ENCODE results near the gene AUTS2.

The AUTS2 gene

GRCh38 chr7:70313687-70314086, 715.4 kb downstream of the AUTS2 start:
- Histone ChIP-seq H3K4me3 (ENCODE audit: low read depth, low read length) (no peak overlapping the region), H3K36me3 (no peaks in the 10 kb centered on the region), H3K27ac (no peak overlapping the region), H3K9me3 (ENCODE audit: severe bottlenecking) (no peaks in the 10 kb centered on the region), H3K27me3 (ENCODE audit: insufficient read depth, low read depth, severe bottlenecking) (no peaks in the 10 kb centered on the region)
- TF ChIP-seq, protein P1, sequence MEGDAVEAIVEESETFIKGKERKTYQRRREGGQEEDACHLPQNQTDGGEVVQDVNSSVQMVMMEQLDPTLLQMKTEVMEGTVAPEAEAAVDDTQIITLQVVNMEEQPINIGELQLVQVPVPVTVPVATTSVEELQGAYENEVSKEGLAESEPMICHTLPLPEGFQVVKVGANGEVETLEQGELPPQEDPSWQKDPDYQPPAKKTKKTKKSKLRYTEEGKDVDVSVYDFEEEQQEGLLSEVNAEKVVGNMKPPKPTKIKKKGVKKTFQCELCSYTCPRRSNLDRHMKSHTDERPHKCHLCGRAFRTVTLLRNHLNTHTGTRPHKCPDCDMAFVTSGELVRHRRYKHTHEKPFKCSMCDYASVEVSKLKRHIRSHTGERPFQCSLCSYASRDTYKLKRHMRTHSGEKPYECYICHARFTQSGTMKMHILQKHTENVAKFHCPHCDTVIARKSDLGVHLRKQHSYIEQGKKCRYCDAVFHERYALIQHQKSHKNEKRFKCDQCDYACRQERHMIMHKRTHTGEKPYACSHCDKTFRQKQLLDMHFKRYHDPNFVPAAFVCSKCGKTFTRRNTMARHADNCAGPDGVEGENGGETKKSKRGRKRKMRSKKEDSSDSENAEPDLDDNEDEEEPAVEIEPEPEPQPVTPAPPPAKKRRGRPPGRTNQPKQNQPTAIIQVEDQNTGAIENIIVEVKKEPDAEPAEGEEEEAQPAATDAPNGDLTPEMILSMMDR (IDR thresholded peaks at IDR 0.05; ENCODE audit: low read depth, low read length), result no peak
- no peak for DNase-seq

- TF ChIP-seq, protein P1 (IDR thresholded peaks at IDR 0.05; ENCODE audit: low read depth, low read length), result no peak
- no peak for DNase-seq
- no peak overlapping the region for H3K4me3 ChIP-seq (ENCODE audit: low read depth, low read length)
- H3K36me3 ChIP-seq, result no peaks in the 10 kb centered on the region
- no peaks in the 10 kb centered on the region for H3K27me3 ChIP-seq (ENCODE audit: insufficient read depth, low read depth, severe bottlenecking)
- H3K9me3 ChIP-seq (ENCODE audit: severe bottlenecking), result no peaks in the 10 kb centered on the region
- no peak overlapping the region for H3K27ac ChIP-seq
Observed at GRCh38 chr7:70314221-70314620, 715.9 kb downstream of the AUTS2 start.

DNA sequence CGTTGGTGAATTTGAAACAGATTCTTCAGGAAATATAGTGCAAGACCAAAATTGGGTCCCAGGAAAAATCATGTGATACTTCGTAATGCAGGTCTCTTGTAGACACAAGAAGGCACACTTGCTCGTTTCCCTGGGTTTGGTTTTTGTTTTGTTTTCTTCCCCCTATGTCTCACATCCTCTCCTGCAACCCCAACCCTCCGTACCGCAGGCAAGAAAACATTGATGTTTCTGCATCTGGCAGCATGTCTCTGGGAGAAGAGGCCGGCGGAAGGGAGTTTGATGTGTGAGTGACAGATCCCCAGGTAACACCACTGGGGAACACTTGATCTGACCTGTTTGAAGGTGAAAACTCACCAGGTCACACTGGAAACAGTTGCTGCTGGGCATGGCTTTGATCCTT, 718.5 kb downstream of the AUTS2 start:
- Histone ChIP-seq H3K27me3 (ENCODE audit: insufficient read depth, low read depth, severe bottlenecking) (no peaks in the 10 kb centered on the region), H3K4me3 (ENCODE audit: low read depth, low read length) (no peak overlapping the region), H3K9me3 (ENCODE audit: severe bottlenecking) (no peaks in the 10 kb centered on the region), H3K36me3 (no peaks in the 10 kb centered on the region), H3K27ac (no peak overlapping the region)
- DNase-seq, result no peak
- TF ChIP-seq, protein P1 (IDR thresholded peaks at IDR 0.05; ENCODE audit: low read depth, low read length), result no peak

DNA sequence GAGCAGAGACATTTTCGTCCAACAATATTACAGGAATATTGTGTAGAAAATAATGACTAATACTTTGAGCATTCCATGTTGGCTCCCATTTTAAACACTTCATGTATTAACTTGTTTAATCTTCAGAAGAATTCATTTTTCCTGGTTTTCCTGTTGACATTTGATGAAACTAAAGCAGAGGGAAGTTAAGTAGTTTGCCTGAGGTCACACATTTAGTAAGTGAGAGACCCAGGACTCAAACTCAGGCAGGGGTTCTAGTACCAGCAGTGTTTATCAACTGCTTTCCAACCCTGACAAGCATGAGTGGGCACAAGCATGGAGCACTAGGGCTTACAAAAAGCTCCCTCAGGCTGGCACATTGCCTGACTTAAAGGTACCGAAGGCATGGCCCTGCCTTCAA, 719.1 kb downstream of the AUTS2 start:
- H3K27me3 ChIP-seq (ENCODE audit: insufficient read depth, low read depth, severe bottlenecking), result no peaks in the 10 kb centered on the region
- H3K4me3 ChIP-seq (ENCODE audit: low read depth, low read length), result no peak overlapping the region
- H3K9me3 ChIP-seq (ENCODE audit: severe bottlenecking), result no peaks in the 10 kb centered on the region
- H3K27ac ChIP-seq, result no peak overlapping the region
- no peak for DNase-seq
- no peaks in the 10 kb centered on the region for H3K36me3 ChIP-seq
- TF ChIP-seq, protein P1 (IDR thresholded peaks at IDR 0.05; ENCODE audit: low read depth, low read length), result no peak

DNA sequence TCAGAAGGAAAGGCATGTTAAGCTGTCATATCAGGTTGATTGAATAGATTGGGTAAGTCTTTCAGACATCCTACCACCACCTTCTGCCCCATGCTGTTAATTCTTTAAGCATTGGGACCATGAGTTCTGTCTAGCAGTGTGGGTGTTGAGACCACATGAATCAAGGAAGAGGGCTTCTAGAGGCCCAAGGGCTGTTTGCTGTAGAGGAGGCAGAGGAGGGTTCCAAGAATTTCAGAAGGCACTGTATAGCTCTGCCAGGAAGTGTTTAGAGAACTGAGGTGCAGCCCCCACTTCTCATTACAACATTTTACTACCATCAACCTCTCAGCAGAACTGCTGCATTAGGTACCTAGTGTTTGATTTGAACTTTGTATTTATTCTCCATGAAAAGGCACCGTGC, 720.2 kb downstream of the AUTS2 start:
- DNase-seq, result no peak
- no peak overlapping the region for H3K27ac ChIP-seq
- no peaks in the 10 kb centered on the region for H3K36me3 ChIP-seq
- H3K9me3 ChIP-seq (ENCODE audit: severe bottlenecking), result no peaks in the 10 kb centered on the region
- no peaks in the 10 kb centered on the region for H3K27me3 ChIP-seq (ENCODE audit: insufficient read depth, low read depth, severe bottlenecking)
- TF ChIP-seq, protein P1 (IDR thresholded peaks at IDR 0.05; ENCODE audit: low read depth, low read length), result no peak
- no peak overlapping the region for H3K4me3 ChIP-seq (ENCODE audit: low read depth, low read length)

- no peak for DNase-seq
- Histone ChIP-seq H3K27ac (no peak overlapping the region), H3K9me3 (ENCODE audit: severe bottlenecking) (no peaks in the 10 kb centered on the region), H3K36me3 (no peaks in the 10 kb centered on the region), H3K27me3 (ENCODE audit: insufficient read depth, low read depth, severe bottlenecking) (no peaks in the 10 kb centered on the region), H3K4me3 (ENCODE audit: low read depth, low read length) (no peak overlapping the region)
- TF ChIP-seq, protein P1 (IDR thresholded peaks at IDR 0.05; ENCODE audit: low read depth, low read length), result no peak
Observed at GRCh38 chr7:70319057-70319456, 720.8 kb downstream of the AUTS2 start.
